HEK293 (cell line): Measurements from ENCODE around the gene EMC7.

ENCODE experiments used
- CTCF ChIA-PET: fragments of 350-600 bp; formaldehyde crosslinking; extraction: SDS; loops from one replicate; lab custom pipeline; 2021; ENCODE audit warnings: antibody characterized with exemption; lab: Yijun Ruan, JAX
- POLR2A ChIA-PET: fragments of 300-600 bp; formaldehyde crosslinking; extraction: SDS; loops from one replicate; lab custom pipeline; 2020; ENCODE audit warnings: antibody characterized with exemption, inconsistent platforms; lab: Yijun Ruan, JAX
- H3K27ac ChIP-seq: fragments of 200-500 bp; sonication (Bioruptor generic); 2 replicates; pipeline ENCODE4 v1.5.1; 2014; ENCODE audit warnings: low read depth, low read length, control low read depth, inconsistent platforms; ENCODE audit errors: extremely low read depth
- H3K36me3 ChIP-seq, 2 experiments: fragments of 200-500 bp in 1 of 2; sonication (Bioruptor generic) in 1 of 2; 1 replicate in 1 of 2; 2 replicates in 1 of 2; pipeline ENCODE4 v1.5.1; 2014 to 2017; ENCODE audit warnings: inconsistent platforms in 2 of 2, low read length in 2 of 2; ENCODE audit not compliant: control insufficient read depth in 2 of 2, insufficient read depth in 1 of 2
- H3K4me1 ChIP-seq: fragments of 200-500 bp; sonication (Bioruptor generic); 2 replicates; pipeline ENCODE4 v1.5.1; 2014; ENCODE audit warnings: mild to moderate bottlenecking, low read length, inconsistent platforms; ENCODE audit not compliant: control insufficient read depth, insufficient read depth
- H3K4me3 ChIP-seq: 2 replicates; pipeline ENCODE4 v1.5.1; 2011; ENCODE audit warnings: low read depth, mild to moderate bottlenecking, control low read depth, low read length, moderate library complexity
- H3K9me3 ChIP-seq: fragments of 200-500 bp; sonication (Bioruptor generic); 2 replicates; pipeline ENCODE4 v1.5.1; 2014; ENCODE audit warnings: low read depth, low read length, inconsistent platforms; ENCODE audit not compliant: control insufficient read depth, insufficient read depth
- HOXD13 ChIP-seq: sonication (generic); formaldehyde crosslinking; IDR thresholded peaks from 2 replicates; pipeline ENCODE4 v1.8.0; 2022; ENCODE audit warnings: missing genetic modification reagents, borderline replicate concordance
- KLF16 ChIP-seq: fragments of 450-650 bp; formaldehyde crosslinking; IDR thresholded peaks from 2 replicates; pipeline ENCODE4 v1.5.1; 2017; ENCODE audit warnings: missing biosample characterization, missing genetic modification characterization
- SETDB1 ChIP-seq: IDR thresholded peaks from one replicate; pipeline ENCODE4 v1.6.1; 2017; ENCODE audit warnings: mild to moderate bottlenecking, low read length, moderate library complexity, mixed read lengths; ENCODE audit not compliant: insufficient read length
- TRIM28 ChIP-seq: IDR thresholded peaks from 2 replicates; pipeline ENCODE4 v1.6.1; 2011; ENCODE audit warnings: low read length, control low read depth, borderline replicate concordance
- ZBTB17 ChIP-seq: fragments of 450-650 bp; formaldehyde crosslinking; IDR thresholded peaks from 2 replicates; pipeline ENCODE4 v1.5.1; 2016; ENCODE audit warnings: missing biosample characterization, missing genetic modification characterization
- ZNF146 ChIP-seq: fragments of 450-650 bp; formaldehyde crosslinking; IDR thresholded peaks from 2 replicates; pipeline ENCODE4 v1.5.1; 2016; ENCODE audit warnings: missing biosample characterization, missing genetic modification characterization
- ZNF155 ChIP-seq: fragments of 450-650 bp; formaldehyde crosslinking; IDR thresholded peaks from 2 replicates; pipeline ENCODE4 v1.5.1; 2016; ENCODE audit warnings: missing biosample characterization, missing genetic modification characterization
- ZNF202 ChIP-seq: fragments of 450-650 bp; formaldehyde crosslinking; IDR thresholded peaks from 2 replicates; pipeline ENCODE4 v1.5.1; 2016; ENCODE audit warnings: missing biosample characterization, missing genetic modification characterization, borderline replicate concordance
- ZNF23 ChIP-seq: fragments of 450-650 bp; formaldehyde crosslinking; IDR thresholded peaks from 2 replicates; pipeline ENCODE4 v1.5.1; 2016; ENCODE audit warnings: missing biosample characterization, missing genetic modification characterization, borderline replicate concordance
- ZNF266 ChIP-seq: fragments of 450-650 bp; formaldehyde crosslinking; IDR thresholded peaks from 2 replicates; pipeline ENCODE4 v1.5.1; 2016; ENCODE audit warnings: missing biosample characterization, missing genetic modification characterization, low read depth
- ZNF324 ChIP-seq: fragments of 450-650 bp; formaldehyde crosslinking; IDR thresholded peaks from 2 replicates; pipeline ENCODE4 v1.5.1; 2016; ENCODE audit warnings: missing biosample characterization, missing genetic modification characterization
- ZNF391 ChIP-seq: fragments of 450-650 bp; formaldehyde crosslinking; IDR thresholded peaks from 2 replicates; pipeline ENCODE4 v1.5.1; 2016; ENCODE audit warnings: low read depth, missing biosample characterization, missing genetic modification characterization, borderline replicate concordance
- ZNF426 ChIP-seq: fragments of 450-650 bp; formaldehyde crosslinking; IDR thresholded peaks from 2 replicates; pipeline ENCODE4 v1.5.1; 2017; ENCODE audit warnings: missing biosample characterization, missing genetic modification characterization, mild to moderate bottlenecking, inconsistent platforms, moderate library complexity
- ZNF571 ChIP-seq: fragments of 450-650 bp; formaldehyde crosslinking; IDR thresholded peaks from 2 replicates; pipeline ENCODE4 v1.5.0; 2017; ENCODE audit warnings: missing biosample characterization, missing genetic modification characterization
- ZNF701 ChIP-seq: fragments of 450-650 bp; formaldehyde crosslinking; IDR thresholded peaks from 2 replicates; pipeline ENCODE4 v1.5.1; 2016; ENCODE audit warnings: missing biosample characterization, missing genetic modification characterization
- ZNF76 ChIP-seq: fragments of 450-650 bp; formaldehyde crosslinking; IDR thresholded peaks from 2 replicates; pipeline ENCODE4; 2016; ENCODE audit warnings: low read depth, missing biosample characterization, missing genetic modification characterization, borderline replicate concordance
- ZSCAN30 ChIP-seq: fragments of 450-650 bp; IDR thresholded peaks from 2 replicates; pipeline ENCODE4 v1.5.1; 2018; ENCODE audit warnings: missing biosample characterization, mild to moderate bottlenecking, missing genetic modification characterization, moderate library complexity
- TF ChIP-seq, protein P1 (sequence below): fragments of 450-650 bp; formaldehyde crosslinking; IDR thresholded peaks from 2 replicates; pipeline ENCODE4 v1.5.1; 2016; ENCODE audit warnings: missing biosample characterization, missing genetic modification characterization, borderline replicate concordance
- TF ChIP-seq, protein P2 (sequence below): fragments of 450-650 bp; formaldehyde crosslinking; IDR thresholded peaks from 2 replicates; pipeline ENCODE4 v1.5.1; 2016; ENCODE audit warnings: missing biosample characterization, missing genetic modification characterization
- TF ChIP-seq, protein P3 (sequence below): fragments of 450-650 bp; formaldehyde crosslinking; IDR thresholded peaks from 2 replicates; pipeline ENCODE4 v1.5.1; 2017; ENCODE audit warnings: missing biosample characterization, mild to moderate bottlenecking, missing genetic modification characterization, moderate library complexity
- TF ChIP-seq, protein P4 (sequence below): fragments of 450-650 bp; formaldehyde crosslinking; IDR thresholded peaks from 2 replicates; pipeline ENCODE4 v1.5.1; 2016; ENCODE audit warnings: missing biosample characterization, missing genetic modification characterization
- TF ChIP-seq, protein P5 (sequence below): fragments of 450-650 bp; formaldehyde crosslinking; IDR thresholded peaks from 2 replicates; pipeline ENCODE4 v1.5.1; 2016; ENCODE audit warnings: missing biosample characterization, missing genetic modification characterization
- TF ChIP-seq, protein P6 (sequence below): fragments of 450-650 bp; formaldehyde crosslinking; IDR thresholded peaks from 2 replicates; pipeline ENCODE4 v1.5.1; 2016; ENCODE audit warnings: missing biosample characterization, missing genetic modification characterization
- TF ChIP-seq, protein P7 (sequence below): fragments of 450-650 bp; formaldehyde crosslinking; IDR thresholded peaks from 2 replicates; pipeline ENCODE4 v1.5.1; 2017; ENCODE audit warnings: missing biosample characterization, missing genetic modification characterization

Gene EMC7

DNA sequence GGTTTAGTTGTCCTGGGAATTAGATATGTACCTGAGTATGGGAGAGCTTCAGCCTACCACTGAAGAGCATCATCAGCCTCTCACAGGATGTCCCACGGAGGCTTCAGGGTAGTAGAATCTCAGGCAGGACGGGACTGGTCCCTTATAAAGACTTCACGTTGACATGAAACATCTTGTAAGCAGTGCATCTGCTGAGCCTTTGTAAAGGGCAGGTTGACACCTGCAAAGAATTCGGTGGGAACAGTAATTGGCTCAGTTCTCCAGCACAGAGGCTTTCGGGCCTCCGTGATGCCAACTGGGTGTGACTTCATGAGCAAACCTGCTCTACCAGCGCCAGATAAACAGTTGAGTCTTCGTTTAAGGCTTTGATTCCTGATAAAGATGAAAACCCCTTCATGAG lies 35.7 kb downstream of the EMC7 start:
- Histone ChIP-seq H3K4me1 (no peaks in the 10 kb centered on the region), H3K27ac (no peak overlapping the region), H3K4me3 (no peak overlapping the region), H3K36me3 (no peaks in the 10 kb centered on the region), H3K9me3 (no peaks in the 10 kb centered on the region)
- ChIA-PET CTCF (no interaction called here), POLR2A (interaction anchor here (0.6 kb wide), 1 partner anchor 24 kb away, joined by 6 read pairs; no protein-coding TSS in a partner anchor)
- TF ChIP-seq ZNF571 = no peak
- TF ChIP-seq, protein P1, sequence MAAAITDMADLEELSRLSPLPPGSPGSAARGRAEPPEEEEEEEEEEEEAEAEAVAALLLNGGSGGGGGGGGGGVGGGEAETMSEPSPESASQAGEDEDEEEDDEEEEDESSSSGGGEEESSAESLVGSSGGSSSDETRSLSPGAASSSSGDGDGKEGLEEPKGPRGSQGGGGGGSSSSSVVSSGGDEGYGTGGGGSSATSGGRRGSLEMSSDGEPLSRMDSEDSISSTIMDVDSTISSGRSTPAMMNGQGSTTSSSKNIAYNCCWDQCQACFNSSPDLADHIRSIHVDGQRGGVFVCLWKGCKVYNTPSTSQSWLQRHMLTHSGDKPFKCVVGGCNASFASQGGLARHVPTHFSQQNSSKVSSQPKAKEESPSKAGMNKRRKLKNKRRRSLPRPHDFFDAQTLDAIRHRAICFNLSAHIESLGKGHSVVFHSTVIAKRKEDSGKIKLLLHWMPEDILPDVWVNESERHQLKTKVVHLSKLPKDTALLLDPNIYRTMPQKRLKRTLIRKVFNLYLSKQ (tag by site-specific recombination) = no peak
- TF ChIP-seq HOXD13 (CRISPR knock-in tag) = no peak
- TF ChIP-seq ZSCAN30 (tag by site-specific recombination) = no peak
- TF ChIP-seq ZNF391 = no peak
- TF ChIP-seq, protein P2, sequence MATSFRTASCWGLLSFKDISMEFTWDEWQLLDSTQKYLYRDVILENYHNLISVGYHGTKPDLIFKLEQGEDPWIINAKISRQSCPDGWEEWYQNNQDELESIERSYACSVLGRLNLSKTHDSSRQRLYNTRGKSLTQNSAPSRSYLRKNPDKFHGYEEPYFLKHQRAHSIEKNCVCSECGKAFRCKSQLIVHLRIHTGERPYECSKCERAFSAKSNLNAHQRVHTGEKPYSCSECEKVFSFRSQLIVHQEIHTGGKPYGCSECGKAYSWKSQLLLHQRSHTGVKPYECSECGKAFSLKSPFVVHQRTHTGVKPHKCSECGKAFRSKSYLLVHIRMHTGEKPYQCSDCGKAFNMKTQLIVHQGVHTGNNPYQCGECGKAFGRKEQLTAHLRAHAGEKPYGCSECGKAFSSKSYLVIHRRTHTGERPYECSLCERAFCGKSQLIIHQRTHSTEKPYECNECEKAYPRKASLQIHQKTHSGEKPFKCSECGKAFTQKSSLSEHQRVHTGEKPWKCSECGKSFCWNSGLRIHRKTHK = no peak
- TF ChIP-seq ZNF202 (tag by site-specific recombination) = no peak
- TF ChIP-seq, protein P3, sequence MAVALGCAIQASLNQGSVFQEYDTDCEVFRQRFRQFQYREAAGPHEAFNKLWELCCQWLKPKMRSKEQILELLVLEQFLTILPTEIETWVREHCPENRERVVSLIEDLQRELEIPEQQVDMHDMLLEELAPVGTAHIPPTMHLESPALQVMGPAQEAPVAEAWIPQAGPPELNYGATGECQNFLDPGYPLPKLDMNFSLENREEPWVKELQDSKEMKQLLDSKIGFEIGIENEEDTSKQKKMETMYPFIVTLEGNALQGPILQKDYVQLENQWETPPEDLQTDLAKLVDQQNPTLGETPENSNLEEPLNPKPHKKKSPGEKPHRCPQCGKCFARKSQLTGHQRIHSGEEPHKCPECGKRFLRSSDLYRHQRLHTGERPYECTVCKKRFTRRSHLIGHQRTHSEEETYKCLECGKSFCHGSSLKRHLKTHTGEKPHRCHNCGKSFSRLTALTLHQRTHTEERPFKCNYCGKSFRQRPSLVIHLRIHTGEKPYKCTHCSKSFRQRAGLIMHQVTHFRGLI (tag by site-specific recombination) = no peak
- no peak for TF ChIP-seq ZNF701 (tag by site-specific recombination)
- no peak for TF ChIP-seq ZNF266 (tag by site-specific recombination)
- TF ChIP-seq ZNF426 (tag by site-specific recombination) = no peak
- TF ChIP-seq ZNF324 = no peak
- TF ChIP-seq TRIM28 = no peak
- no peak for TF ChIP-seq KLF16
- TF ChIP-seq SETDB1 = no peak
- TF ChIP-seq, protein P4, sequence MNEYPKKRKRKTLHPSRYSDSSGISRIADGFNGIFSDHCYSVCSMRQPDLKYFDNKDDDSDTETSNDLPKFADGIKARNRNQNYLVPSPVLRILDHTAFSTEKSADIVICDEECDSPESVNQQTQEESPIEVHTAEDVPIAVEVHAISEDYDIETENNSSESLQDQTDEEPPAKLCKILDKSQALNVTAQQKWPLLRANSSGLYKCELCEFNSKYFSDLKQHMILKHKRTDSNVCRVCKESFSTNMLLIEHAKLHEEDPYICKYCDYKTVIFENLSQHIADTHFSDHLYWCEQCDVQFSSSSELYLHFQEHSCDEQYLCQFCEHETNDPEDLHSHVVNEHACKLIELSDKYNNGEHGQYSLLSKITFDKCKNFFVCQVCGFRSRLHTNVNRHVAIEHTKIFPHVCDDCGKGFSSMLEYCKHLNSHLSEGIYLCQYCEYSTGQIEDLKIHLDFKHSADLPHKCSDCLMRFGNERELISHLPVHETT (tag by site-specific recombination) = no peak
- TF ChIP-seq ZNF155 (tag by site-specific recombination) = no peak
- no peak for TF ChIP-seq ZNF23 (tag by site-specific recombination)

DNA sequence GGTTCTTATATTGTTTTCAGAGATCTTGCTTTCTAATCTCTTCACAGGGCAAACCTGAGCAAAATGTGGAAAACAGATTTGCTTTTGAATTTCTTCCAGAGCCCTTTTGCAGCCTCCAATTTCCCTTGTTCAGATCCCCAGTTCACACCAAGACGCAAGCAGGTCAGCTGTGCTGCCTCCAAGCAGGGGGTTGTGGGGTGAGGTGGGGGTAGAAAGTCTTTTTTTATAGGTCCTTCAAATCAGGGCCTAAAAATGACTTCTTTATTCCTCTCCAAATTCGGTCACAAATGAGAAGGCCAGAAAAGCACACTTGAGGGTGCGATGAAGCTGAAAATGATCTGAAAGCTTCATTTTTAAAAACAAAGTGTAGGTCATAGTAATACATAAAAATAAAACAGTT lies 36.4 kb downstream of the EMC7 start:
- Histone ChIP-seq H3K9me3 (no peaks in the 10 kb centered on the region), H3K4me1 (no peaks in the 10 kb centered on the region), H3K4me3 (no peak overlapping the region), H3K27ac (no peak overlapping the region), H3K36me3 (no peaks in the 10 kb centered on the region)
- CTCF ChIA-PET = no interaction called here
- POLR2A ChIA-PET = interaction anchor here (0.6 kb wide), 1 partner anchor 23 kb away, joined by 6 read pairs; no protein-coding TSS in a partner anchor
- TF ChIP-seq, protein P5, sequence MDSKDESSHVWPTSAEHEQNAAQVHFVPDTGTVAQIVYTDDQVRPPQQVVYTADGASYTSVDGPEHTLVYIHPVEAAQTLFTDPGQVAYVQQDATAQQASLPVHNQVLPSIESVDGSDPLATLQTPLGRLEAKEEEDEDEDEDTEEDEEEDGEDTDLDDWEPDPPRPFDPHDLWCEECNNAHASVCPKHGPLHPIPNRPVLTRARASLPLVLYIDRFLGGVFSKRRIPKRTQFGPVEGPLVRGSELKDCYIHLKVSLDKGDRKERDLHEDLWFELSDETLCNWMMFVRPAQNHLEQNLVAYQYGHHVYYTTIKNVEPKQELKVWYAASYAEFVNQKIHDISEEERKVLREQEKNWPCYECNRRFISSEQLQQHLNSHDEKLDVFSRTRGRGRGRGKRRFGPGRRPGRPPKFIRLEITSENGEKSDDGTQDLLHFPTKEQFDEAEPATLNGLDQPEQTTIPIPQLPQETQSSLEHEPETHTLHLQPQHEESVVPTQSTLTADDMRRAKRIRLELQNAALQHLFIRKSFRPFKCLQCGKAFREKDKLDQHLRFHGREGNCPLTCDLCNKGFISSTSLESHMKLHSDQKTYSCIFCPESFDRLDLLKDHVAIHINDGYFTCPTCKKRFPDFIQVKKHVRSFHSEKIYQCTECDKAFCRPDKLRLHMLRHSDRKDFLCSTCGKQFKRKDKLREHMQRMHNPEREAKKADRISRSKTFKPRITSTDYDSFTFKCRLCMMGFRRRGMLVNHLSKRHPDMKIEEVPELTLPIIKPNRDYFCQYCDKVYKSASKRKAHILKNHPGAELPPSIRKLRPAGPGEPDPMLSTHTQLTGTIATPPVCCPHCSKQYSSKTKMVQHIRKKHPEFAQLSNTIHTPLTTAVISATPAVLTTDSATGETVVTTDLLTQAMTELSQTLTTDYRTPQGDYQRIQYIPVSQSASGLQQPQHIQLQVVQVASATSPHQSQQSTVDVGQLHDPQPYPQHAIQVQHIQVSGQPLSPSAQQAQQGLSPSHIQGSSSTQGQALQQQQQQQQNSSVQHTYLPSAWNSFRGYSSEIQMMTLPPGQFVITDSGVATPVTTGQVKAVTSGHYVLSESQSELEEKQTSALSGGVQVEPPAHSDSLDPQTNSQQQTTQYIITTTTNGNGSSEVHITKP (tag by site-specific recombination) = no peak
- TF ChIP-seq, protein P6, sequence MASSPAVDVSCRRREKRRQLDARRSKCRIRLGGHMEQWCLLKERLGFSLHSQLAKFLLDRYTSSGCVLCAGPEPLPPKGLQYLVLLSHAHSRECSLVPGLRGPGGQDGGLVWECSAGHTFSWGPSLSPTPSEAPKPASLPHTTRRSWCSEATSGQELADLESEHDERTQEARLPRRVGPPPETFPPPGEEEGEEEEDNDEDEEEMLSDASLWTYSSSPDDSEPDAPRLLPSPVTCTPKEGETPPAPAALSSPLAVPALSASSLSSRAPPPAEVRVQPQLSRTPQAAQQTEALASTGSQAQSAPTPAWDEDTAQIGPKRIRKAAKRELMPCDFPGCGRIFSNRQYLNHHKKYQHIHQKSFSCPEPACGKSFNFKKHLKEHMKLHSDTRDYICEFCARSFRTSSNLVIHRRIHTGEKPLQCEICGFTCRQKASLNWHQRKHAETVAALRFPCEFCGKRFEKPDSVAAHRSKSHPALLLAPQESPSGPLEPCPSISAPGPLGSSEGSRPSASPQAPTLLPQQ (tag by site-specific recombination) = no peak
- TF ChIP-seq, protein P7, sequence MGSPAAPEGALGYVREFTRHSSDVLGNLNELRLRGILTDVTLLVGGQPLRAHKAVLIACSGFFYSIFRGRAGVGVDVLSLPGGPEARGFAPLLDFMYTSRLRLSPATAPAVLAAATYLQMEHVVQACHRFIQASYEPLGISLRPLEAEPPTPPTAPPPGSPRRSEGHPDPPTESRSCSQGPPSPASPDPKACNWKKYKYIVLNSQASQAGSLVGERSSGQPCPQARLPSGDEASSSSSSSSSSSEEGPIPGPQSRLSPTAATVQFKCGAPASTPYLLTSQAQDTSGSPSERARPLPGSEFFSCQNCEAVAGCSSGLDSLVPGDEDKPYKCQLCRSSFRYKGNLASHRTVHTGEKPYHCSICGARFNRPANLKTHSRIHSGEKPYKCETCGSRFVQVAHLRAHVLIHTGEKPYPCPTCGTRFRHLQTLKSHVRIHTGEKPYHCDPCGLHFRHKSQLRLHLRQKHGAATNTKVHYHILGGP (tag by site-specific recombination) = no peak
- TF ChIP-seq ZNF146 (tag by site-specific recombination) (no peak), ZBTB17 (tag by site-specific recombination) (no peak), ZNF76 (tag by site-specific recombination) (no peak)
